A673 (cell line): ENCODE data around the gene USP53. TPM values are rescaled to one million over a fixed set of nuclear protein-coding genes. Genes with fewer than 3 reads are reported as not detected.

Experiments used
- BruUV-seq: library from RNA; stranded (reverse); fragments of 400-500 nt; replicated peaks from 2 replicates; lab custom pipeline; 2021; lab: Mats Ljungman, UMichigan
- CTCF ChIA-PET: fragments of 300-600 bp; sonication (Branson Sonifier 250); formaldehyde crosslinking; loops from one replicate; lab custom pipeline; 2022; ENCODE audit warnings: antibody characterized with exemption; lab: Charles Lee
- POLR2A ChIA-PET: fragments of 300-600 bp; sonication (Branson Sonifier 250); formaldehyde crosslinking; loops from one replicate; lab custom pipeline; 2022; ENCODE audit warnings: antibody characterized with exemption; ENCODE audit not compliant: low non-redundant PET; lab: Charles Lee
- DNase-seq: peaks from one replicate; pipeline ENCODE4 v3.0.0-alpha.2; 2015; ENCODE audit warnings: low spot score
- H3K27ac ChIP-seq: fragments of 200-600 bp; sonication (generic); 2 replicates; pipeline ENCODE4 v1.5.1; 2016; ENCODE audit warnings: mixed run types, low read depth, mild to moderate bottlenecking, mixed read lengths, antibody characterized with exemption, low read length; ENCODE audit not compliant: poor library complexity, severe bottlenecking
- H3K27me3 ChIP-seq: fragments of 200-600 bp; sonication (generic); replicated peaks from 2 replicates; pipeline ENCODE4 v1.6.1; 2017; ENCODE audit warnings: mixed run types, low read depth, mild to moderate bottlenecking, mixed read lengths, antibody characterized with exemption, low read length; ENCODE audit not compliant: insufficient read depth, poor library complexity
- H3K36me3 ChIP-seq: fragments of 200-600 bp; sonication (generic); 2 replicates; pipeline ENCODE4 v1.6.1; 2016; ENCODE audit warnings: mixed run types, mild to moderate bottlenecking, mixed read lengths, antibody characterized with exemption, low read length; ENCODE audit not compliant: insufficient read depth, poor library complexity, severe bottlenecking
- H3K4me1 ChIP-seq: fragments of 200-600 bp; sonication (generic); 2 replicates; pipeline ENCODE4 v1.6.1; 2017; ENCODE audit warnings: mixed run types, mild to moderate bottlenecking, mixed read lengths, antibody characterized with exemption, low read length; ENCODE audit not compliant: insufficient read depth, poor library complexity, severe bottlenecking
- H3K4me3 ChIP-seq: fragments of 200-600 bp; sonication (generic); 2 replicates; pipeline ENCODE4 v1.5.1; 2016; ENCODE audit warnings: low read depth, mixed run types, mild to moderate bottlenecking, mixed read lengths, low read length; ENCODE audit not compliant: poor library complexity, severe bottlenecking
- H3K9me3 ChIP-seq: fragments of 200-600 bp; sonication (generic); 2 replicates; pipeline ENCODE4 v1.6.1; 2016; ENCODE audit warnings: mixed run types, low read depth, mild to moderate bottlenecking, mixed read lengths, antibody characterized with exemption, low read length; ENCODE audit not compliant: poor library complexity, severe bottlenecking
- CTCF ChIP-seq: fragments of 300-800, 200-600 bp; sonication (generic); conservative IDR thresholded peaks from 2 replicates; pipeline ENCODE4 v1.5.1; 2017; ENCODE audit warnings: low read depth, mild to moderate bottlenecking, antibody characterized with exemption, low read length, moderate library complexity, mixed read lengths
- EZH2 ChIP-seq: fragments of 200-600 bp; sonication (generic); IDR thresholded peaks from 2 replicates; pipeline ENCODE4 v1.6.1; 2017; ENCODE audit warnings: borderline replicate concordance, low read depth, mild to moderate bottlenecking, mixed read lengths, antibody characterized with exemption, low read length; ENCODE audit not compliant: poor library complexity, severe bottlenecking
- intact Hi-C: fragments of 100-400 bp; cut with micrococcal nuclease; formaldehyde crosslinking; loops from one replicate; pipeline ENCODE4 v1.10.0; 2022; ENCODE audit not compliant: unreplicated experiment
- total RNA-seq: library from RNA; stranded (reverse); gene quantifications from 2 replicates; pipeline ENCODE4 v1.2.3, GENCODE V29; 2021

The USP53 gene
- total RNA-seq, 1 experiment from 2014 or later, result 12.2 TPM

- no peak for DNase-seq
- H3K9me3 ChIP-seq, result no peaks in the 10 kb centered on the region
- no peak for TF ChIP-seq EZH2
- TF ChIP-seq CTCF, result no peak
- H3K4me1 ChIP-seq, result no peaks in the 10 kb centered on the region
- ChIA-PET POLR2A (no interaction called here), CTCF (no interaction called here)
- H3K36me3 ChIP-seq, result no peaks in the 10 kb centered on the region
- no peak overlapping the region for H3K27ac ChIP-seq
- BruUV-seq, result no TSS peak
- H3K27me3 ChIP-seq, result no peaks in the 10 kb centered on the region
- H3K4me3 ChIP-seq, result no peak overlapping the region
- intact Hi-C loops, result no loop called here
Measured at GRCh38 chr4:119231491-119231890, 19.0 kb downstream of the USP53 start.

- H3K4me3 ChIP-seq, result no peak overlapping the region
- ChIA-PET POLR2A (no interaction called here), CTCF (no interaction called here)
- intact Hi-C loops, result no loop called here
- no peaks in the 10 kb centered on the region for H3K36me3 ChIP-seq
- TF ChIP-seq EZH2 (no peak), CTCF (no peak)
- no peaks in the 10 kb centered on the region for H3K27me3 ChIP-seq
- BruUV-seq, result no TSS peak
- DNase-seq, result no peak
- H3K27ac ChIP-seq, result no peak overlapping the region
- no peaks in the 10 kb centered on the region for H3K4me1 ChIP-seq
- no peaks in the 10 kb centered on the region for H3K9me3 ChIP-seq
Measured at GRCh38 chr4:119232286-119232685, 19.8 kb downstream of the USP53 start.

- Histone ChIP-seq H3K4me1 (no peaks in the 10 kb centered on the region), H3K9me3 (no peaks in the 10 kb centered on the region), H3K36me3 (no peaks in the 10 kb centered on the region), H3K27ac (no peak overlapping the region), H3K27me3 (no peaks in the 10 kb centered on the region), H3K4me3 (no peak overlapping the region)
- TF ChIP-seq EZH2, result no peak
- TF ChIP-seq CTCF, result no peak
- ChIA-PET CTCF (no interaction called here), POLR2A (no interaction called here)
- intact Hi-C loops, result no loop called here
- DNase-seq, result no peak
- BruUV-seq, result no TSS peak
Measured at GRCh38 chr4:119233191-119233590, 20.7 kb downstream of the USP53 start.
